Left forelimb (tissue), 1 donor: ENCODE measurements around the gene MRPL16.

Source experiments
- DNase-seq: peaks from one replicate; pipeline ENCODE4 v3.0.0-alpha.2; 2018; ENCODE audit warnings: low spot score

MRPL16 gene

DNA sequence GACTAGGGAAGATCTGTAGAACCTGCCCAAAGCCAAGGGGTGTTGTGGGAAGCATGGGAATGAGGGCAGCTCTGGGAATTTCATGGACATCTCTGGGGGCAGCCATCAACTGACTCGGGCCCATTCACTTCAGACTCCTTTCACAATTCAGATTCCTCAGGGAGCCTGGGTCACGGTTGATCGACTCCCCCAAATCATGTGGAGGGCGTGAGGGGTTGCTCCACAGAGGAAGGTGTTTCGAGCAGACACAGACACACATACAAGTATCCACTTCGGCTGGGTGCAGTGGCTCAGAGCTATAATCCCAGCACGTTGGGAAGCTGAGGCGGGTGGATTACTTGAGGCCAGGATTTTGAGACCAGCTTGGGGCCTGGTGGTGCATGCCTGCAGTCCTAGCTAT, 39.7 kb downstream of the MRPL16 start:
- no peak for DNase-seq

DNA sequence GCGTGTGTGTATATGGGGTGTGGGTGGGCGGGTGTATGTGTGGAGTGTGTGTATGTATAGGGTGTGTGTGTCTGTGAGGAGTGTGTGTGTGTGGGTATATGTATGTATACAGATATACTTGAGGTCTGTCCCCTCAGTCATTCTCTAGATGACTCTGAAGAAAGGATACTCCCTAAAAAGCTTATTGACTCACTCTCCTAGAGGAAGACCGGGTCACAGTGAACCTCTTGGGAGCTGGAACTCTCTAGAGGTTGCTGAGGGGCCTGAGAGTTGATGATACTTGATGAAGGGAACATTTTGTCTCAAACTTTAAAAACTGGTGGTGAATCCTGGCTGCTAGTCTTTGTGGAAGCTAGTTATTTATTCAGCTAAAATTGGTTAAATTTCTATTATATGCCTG, 40.3 kb downstream of the MRPL16 start:
- DNase-seq, result no peak

- no peak for DNase-seq
Observed at GRCh38 chr11:59769828-59770227, 40.8 kb downstream of the MRPL16 start.

DNA sequence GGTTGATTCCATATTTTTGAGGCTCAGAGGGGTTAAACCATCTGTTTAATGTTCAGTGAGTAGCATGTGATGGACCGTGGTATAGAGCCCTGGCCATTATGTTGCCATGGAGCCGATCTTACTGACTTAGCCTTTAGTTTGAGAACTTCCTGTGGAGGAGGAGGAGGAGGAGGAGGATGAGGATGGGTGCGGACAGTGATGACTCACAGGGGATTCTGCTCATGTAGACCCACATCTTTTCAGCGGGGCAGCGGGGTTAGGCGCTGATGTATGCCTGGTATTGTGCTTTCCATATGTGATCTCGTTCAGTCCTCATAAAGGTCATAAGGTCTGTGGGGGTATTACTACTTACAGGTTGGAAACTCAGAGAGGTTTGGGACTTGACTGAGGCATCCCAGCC, 41.5 kb downstream of the MRPL16 start:
- no peak for DNase-seq

DNA sequence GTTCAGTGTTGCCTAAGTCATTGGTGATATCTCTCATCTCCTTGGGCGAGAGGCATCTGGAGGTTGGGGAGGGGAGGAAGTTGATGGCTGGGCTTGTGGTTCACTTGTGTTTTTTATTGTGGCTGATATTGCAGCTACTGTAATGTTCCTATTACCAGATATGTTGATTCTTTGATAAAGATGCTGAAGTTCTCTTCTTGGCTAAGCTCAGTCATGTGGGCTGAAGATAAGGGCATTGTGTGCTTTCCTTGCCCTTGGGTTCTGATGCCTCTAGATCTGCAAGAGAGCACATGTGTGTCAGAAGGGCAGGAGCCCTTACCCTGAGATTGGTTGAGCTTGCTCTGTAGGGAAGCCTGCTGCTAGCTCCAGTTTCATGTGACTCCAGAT, 43.4 kb downstream of the MRPL16 start:
- no peak for DNase-seq

- DNase-seq, result no peak
Observed at GRCh38 chr11:59766542-59767224, 43.9 kb downstream of the MRPL16 start.

DNA sequence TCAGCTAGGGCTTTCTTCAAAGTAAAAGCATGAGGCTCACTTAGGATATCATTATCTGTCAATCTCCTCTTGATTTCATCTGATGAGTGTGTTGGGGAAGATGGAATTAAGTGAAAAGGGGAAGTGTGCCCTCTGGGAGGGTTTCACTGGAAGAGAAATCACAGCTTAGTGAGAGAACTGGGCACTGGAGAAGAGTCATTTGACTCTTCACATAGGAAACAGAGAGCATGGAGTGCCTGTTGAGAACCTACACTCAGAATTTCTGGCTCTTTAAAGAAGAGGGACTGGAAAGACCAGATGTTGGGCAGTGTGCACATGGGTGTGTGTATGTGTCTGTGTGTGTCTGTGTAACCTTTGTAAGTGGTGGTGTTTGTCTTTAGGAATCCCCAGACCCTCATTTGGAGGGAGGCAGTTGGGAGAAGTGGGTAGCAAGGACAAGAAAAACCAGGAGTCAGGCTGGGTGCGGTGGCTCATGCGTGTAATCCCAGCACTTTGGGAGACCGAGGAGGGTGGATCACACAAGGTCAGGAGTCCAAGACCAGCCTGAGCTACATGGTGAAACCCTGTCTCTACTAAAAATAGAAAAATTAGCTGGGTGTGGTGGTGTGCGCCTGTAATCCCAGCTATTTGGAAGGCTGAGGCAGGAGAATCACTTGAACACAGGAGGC, 45.4 kb downstream of the MRPL16 start:
- no peak for DNase-seq

- no peak for DNase-seq
Observed at GRCh38 chr11:59761993-59762392, 48.6 kb downstream of the MRPL16 start.

DNA sequence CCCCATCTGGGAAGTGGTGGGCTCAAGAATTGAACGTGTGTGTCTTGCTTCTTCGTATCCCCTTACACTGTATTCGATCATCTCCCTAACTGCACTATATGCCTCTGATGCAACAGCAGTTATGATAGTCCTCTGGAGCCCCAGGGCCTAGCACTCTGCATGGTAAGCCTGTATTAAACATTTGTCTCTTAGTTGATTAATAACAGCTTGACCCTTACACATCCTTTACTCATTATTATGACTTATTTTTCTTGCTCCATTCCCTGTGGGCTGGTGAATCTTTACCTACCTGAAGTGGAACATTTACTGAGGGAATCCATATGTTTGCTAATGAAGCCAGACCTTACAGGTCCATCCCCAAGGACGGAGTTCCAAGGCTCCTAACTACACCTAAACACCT, 49.8 kb downstream of the MRPL16 start:
- no peak for DNase-seq

DNA sequence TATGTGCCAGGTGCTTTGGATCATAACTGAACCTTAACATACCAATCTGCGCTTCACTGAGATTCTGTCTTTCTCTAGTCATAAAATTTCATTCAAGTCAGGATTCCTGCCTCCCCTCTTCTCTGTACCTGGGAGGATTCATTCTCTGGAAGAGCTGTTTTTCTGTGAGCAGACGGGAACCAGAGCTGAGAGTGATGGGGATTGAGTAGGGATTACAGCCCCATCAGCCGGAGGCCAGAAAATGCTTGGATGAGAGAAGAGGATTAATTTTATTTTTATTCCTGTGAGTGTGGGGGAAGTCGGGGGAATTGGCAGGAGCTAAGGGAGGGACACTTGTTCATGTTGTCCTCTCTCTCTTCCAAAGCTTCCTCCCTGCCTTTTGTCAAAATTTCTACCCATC, 50.7 kb downstream of the MRPL16 start:
- DNase-seq, result no peak

- no peak for DNase-seq
Observed at GRCh38 chr11:59758401-59759037, 52.1 kb downstream of the MRPL16 start.

- DNase-seq, result no peak
Observed at GRCh38 chr11:59756845-59757244, 53.7 kb downstream of the MRPL16 start.

DNA sequence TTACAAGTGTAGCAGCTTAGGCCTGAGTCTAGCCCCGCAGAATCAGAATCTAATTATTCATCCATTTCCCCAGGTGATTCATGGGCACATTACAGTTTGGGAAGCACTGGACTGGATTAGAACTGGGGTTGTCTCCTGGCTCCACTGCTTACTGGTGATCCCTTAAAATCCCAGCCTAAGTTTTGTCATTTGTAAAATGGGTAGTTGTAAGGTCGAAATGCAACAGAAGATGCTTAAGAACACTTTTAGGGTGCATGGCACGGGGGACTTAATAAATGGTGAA, 54.1 kb downstream of the MRPL16 start:
- DNase-seq, result no peak
